GM12878 (cell line): ENCODE data around the gene TRAF3IP1. TPM values are rescaled to one million over a fixed set of nuclear protein-coding genes. Genes with fewer than 3 reads are reported as not detected.

Experiments used
- ATAC-seq: fragments of 200-7000 bp; cut with Tn5 transposase; 3 replicates; pipeline ENCODE4 v1.9.1; 2020; ENCODE audit warnings: mild to moderate bottlenecking, moderate library complexity
- BruUV-seq: library from RNA; stranded (reverse); fragments of 400-500 nt; replicated peaks from 2 replicates; lab custom pipeline; 2021; lab: Mats Ljungman, UMichigan
- CTCF ChIA-PET: fragments of 300-600 bp; sonication (Branson Sonifier 250); formaldehyde crosslinking; extraction: SDS; loops from one replicate; lab custom pipeline; 2021; ENCODE audit warnings: inconsistent platforms; lab: Yijun Ruan, JAX
- POLR2A ChIA-PET: fragments of 350-600 bp; formaldehyde crosslinking; extraction: SDS; loops from one replicate; lab custom pipeline; 2021; ENCODE audit warnings: inconsistent platforms; lab: Charles Lee
- RAD21 ChIA-PET: fragments of 300-600 bp; sonication (Branson Sonifier 250); formaldehyde crosslinking; loops from one replicate; lab custom pipeline; 2023; ENCODE audit warnings: antibody characterized with exemption; ENCODE audit not compliant: unreplicated experiment; lab: Charles Lee
- SMC1A ChIA-PET: fragments of 300-600 bp; sonication (Branson Sonifier 250); formaldehyde crosslinking; loops from one replicate; lab custom pipeline; 2023; ENCODE audit not compliant: unreplicated experiment, uncharacterized antibody; lab: Charles Lee
- DNase-seq: peaks from one replicate; pipeline ENCODE4 v3.0.0-alpha.2; 2011; ENCODE audit warnings: low read depth, low spot score
- FAIRE-seq: peaks from 3 replicates; lab custom pipeline; 2011; peaks lifted over from hg19 to GRCh38; lab: Jason Lieb, UNC
- H2AFZ ChIP-seq: 2 replicates; pipeline ENCODE4 v1.6.0; 2011; ENCODE audit warnings: low read depth, low read length, control low read depth; ENCODE audit not compliant: control insufficient read depth
- H3K27ac ChIP-seq: 2 replicates; pipeline ENCODE4 v1.5.1; 2011; ENCODE audit warnings: control low read depth; ENCODE audit not compliant: control insufficient read depth, insufficient read depth
- H3K27me3 ChIP-seq, 2 experiments: replicated peaks in 1 of 2; 2 replicates each; pipeline versions ENCODE4 v1.6.0 to v1.6.1; 2011; ENCODE audit warnings: low read length in 1 of 2; ENCODE audit not compliant: control insufficient read depth in 2 of 2, insufficient read depth in 2 of 2
- H3K36me3 ChIP-seq, 2 experiments: 2 replicates each; pipeline ENCODE4 v1.5.1; 2011; ENCODE audit warnings: low read length in 1 of 2; ENCODE audit not compliant: control insufficient read depth in 2 of 2, insufficient read depth in 2 of 2
- H3K4me1 ChIP-seq: 2 replicates; pipeline ENCODE4 v1.6.1; 2011; ENCODE audit warnings: mild to moderate bottlenecking, low read length, moderate library complexity, mixed read lengths; ENCODE audit not compliant: control insufficient read depth, insufficient read depth
- H3K4me2 ChIP-seq: 2 replicates; pipeline ENCODE4 v1.6.0; 2011; ENCODE audit warnings: control low read depth; ENCODE audit not compliant: control insufficient read depth, insufficient read depth
- H3K4me3 ChIP-seq: fragments of 200-600 bp; sonication (generic); 2 replicates; pipeline ENCODE4 v1.5.1; 2016
- H3K79me2 ChIP-seq: 2 replicates; pipeline ENCODE4 v1.6.0; 2011; ENCODE audit warnings: low read length; ENCODE audit not compliant: control insufficient read depth, insufficient read depth
- H3K9ac ChIP-seq: 2 replicates; pipeline ENCODE4 v1.8.0; 2011; ENCODE audit warnings: low read length, control low read depth, mixed read lengths; ENCODE audit not compliant: control insufficient read depth, insufficient read depth
- H3K9me3 ChIP-seq: replicated peaks from 3 replicates; pipeline ENCODE4 v1.5.1; 2011; ENCODE audit warnings: mild to moderate bottlenecking, low read length; ENCODE audit not compliant: control insufficient read depth, insufficient read depth
- H4K20me1 ChIP-seq: 2 replicates; pipeline ENCODE4 v1.6.0; 2011; ENCODE audit not compliant: control insufficient read depth, insufficient read depth
- ASH2L ChIP-seq: fragments of 300-600, 200-600 bp; sonication (generic); IDR thresholded peaks from 2 replicates; pipeline ENCODE4 v1.6.1; 2017; ENCODE audit warnings: low read depth, mild to moderate bottlenecking, borderline replicate concordance
- ATF2 ChIP-seq: IDR thresholded peaks from 2 replicates; pipeline ENCODE4 v1.6.1; 2012; ENCODE audit warnings: low read length, inconsistent platforms
- CBFB ChIP-seq: IDR thresholded peaks from 2 replicates; pipeline ENCODE4 v1.6.1; 2016; ENCODE audit warnings: antibody characterized with exemption, low read depth
- CBX3 ChIP-seq: fragments of 200-600 bp; sonication (generic); IDR thresholded peaks from 2 replicates; pipeline ENCODE4 v1.6.1; 2016; ENCODE audit warnings: low read depth, borderline replicate concordance
- CBX5 ChIP-seq: sonication (generic); IDR thresholded peaks from 2 replicates; pipeline ENCODE4 v1.6.1; 2016; ENCODE audit warnings: low read depth, moderate library complexity, mild to moderate bottlenecking, inconsistent platforms
- CHD1 ChIP-seq: IDR thresholded peaks from 2 replicates; pipeline ENCODE4 v1.6.1; 2012; ENCODE audit warnings: low read depth, low read length, improper control_type of control experiment
- DPF2 ChIP-seq: fragments of 450-650 bp; IDR thresholded peaks from 2 replicates; pipeline ENCODE4 v1.6.1; 2017; ENCODE audit warnings: mild to moderate bottlenecking
- EZH2 ChIP-seq: IDR thresholded peaks from 2 replicates; pipeline ENCODE4 v1.6.1; 2012; ENCODE audit warnings: low read depth, mild to moderate bottlenecking, control low read depth, inconsistent platforms, low read length, borderline replicate concordance; ENCODE audit not compliant: control insufficient read depth
- GABPA ChIP-seq: IDR thresholded peaks from 2 replicates; pipeline ENCODE4 v1.6.1; 2014; ENCODE audit warnings: antibody characterized with exemption, low read depth, mild to moderate bottlenecking, inconsistent platforms
- HDGF ChIP-seq: fragments of 450-650 bp; IDR thresholded peaks from 2 replicates; pipeline ENCODE4 v1.6.1; 2016; ENCODE audit warnings: antibody characterized with exemption
- MTA3 ChIP-seq: IDR thresholded peaks from 2 replicates; pipeline ENCODE4 v1.6.1; 2012; ENCODE audit warnings: low read length, inconsistent platforms, borderline replicate concordance
- MYB ChIP-seq: fragments of 150-350 bp; IDR thresholded peaks from 2 replicates; pipeline ENCODE4 v1.6.1; 2014; ENCODE audit warnings: mild to moderate bottlenecking, low read depth, low read length, borderline replicate concordance
- POLR2AphosphoS5 ChIP-seq: IDR thresholded peaks from 2 replicates; pipeline ENCODE4 v1.6.1; 2011; ENCODE audit warnings: mild to moderate bottlenecking, low read length, inconsistent platforms
- RELB ChIP-seq: fragments of 450-650 bp; IDR thresholded peaks from 2 replicates; pipeline ENCODE4 v1.6.1; 2017; ENCODE audit warnings: low read depth, mild to moderate bottlenecking, moderate library complexity
- SIN3A ChIP-seq: IDR thresholded peaks from 2 replicates; pipeline ENCODE4 v1.6.1; 2012; ENCODE audit warnings: low read depth, low read length, improper control_type of control experiment
- SMAD5 ChIP-seq: IDR thresholded peaks from 2 replicates; pipeline ENCODE4 v1.6.1; 2016; ENCODE audit warnings: antibody characterized with exemption, low read depth
- SRF ChIP-seq, 2 experiments: IDR thresholded peaks; 2 replicates each; pipeline ENCODE4 v1.6.1; 2011; ENCODE audit warnings: low read depth in 2 of 2, low read length in 2 of 2, mild to moderate bottlenecking in 1 of 2, moderate library complexity in 1 of 2
- TCF12 ChIP-seq: IDR thresholded peaks from 2 replicates; pipeline ENCODE4 v1.6.1; 2011; ENCODE audit warnings: low read depth, mild to moderate bottlenecking, low read length
- YY1 ChIP-seq: IDR thresholded peaks from 2 replicates; pipeline ENCODE4 v1.6.1; 2011; ENCODE audit warnings: low read depth, mild to moderate bottlenecking, low read length
- ZBTB4 ChIP-seq: fragments of 450-650 bp; formaldehyde crosslinking; IDR thresholded peaks from 2 replicates; pipeline ENCODE4 v1.4.0; 2022; ENCODE audit warnings: mild to moderate bottlenecking, moderate library complexity
- WGBS: methylation state at CpG from one replicate; pipeline ENCODE4 v1.1.6; 2016; ENCODE audit warnings: low lambda C conversion rate; ENCODE audit not compliant: insufficient replicate concordance, insufficient coverage; ENCODE audit errors: missing lambda C conversion rate; 5-methylcytosine and 5-hydroxymethylcytosine counted together
- in situ Hi-C: fragments of 300-500 bp; cut with MboI; formaldehyde crosslinking; loops from 9 replicates; pipeline ENCODE4 v1.14.3; 2018; ENCODE audit warnings: mixed read lengths
- intact Hi-C: fragments of 100-400 bp; cut with micrococcal nuclease; formaldehyde crosslinking; loops from one replicate; pipeline ENCODE4 v1.14.2; 2022; ENCODE audit not compliant: unreplicated experiment
- polyA plus RNA-seq, 11 experiments: library from polyadenylated mRNA; depleted of rRNA in 4 of 11; unstranded in 6 of 11; stranded (reverse) in 5 of 11; fragments of >200 nt; fragmentation: Nextera tagmentation in 4 of 11; fragmentation: Illumina TruSeq in 1 of 11; extraction: Ambion mirVana in 4 of 11; extraction: Trizol in 1 of 11; gene quantifications; 1 replicate in 1 of 11; 2 replicates in 10 of 11; pipeline versions ENCODE4 v1.2.1 to v1.2.3, GENCODE V29; 2011 to 2016; ENCODE audit warnings: inconsistent platforms in 2 of 11, missing spikeins in 2 of 11, low read depth in 1 of 11
- total RNA-seq, 4 experiments: library from RNA; depleted of rRNA in 3 of 4; stranded (reverse); fragments of >200 nt in 3 of 4; fragmentation: Illumina TruSeq in 1 of 4; extraction: Trizol in 1 of 4; gene quantifications; 2 replicates each; pipeline versions ENCODE4 v1.2.1 to v1.2.3, GENCODE V29; 2013 to 2021

TRAF3IP1 gene
- total and polyA plus RNA-seq, 10 of the 15 experiments (the other 5 are each of a cell fraction or from before 2014, with no cell fraction given) = 1.6 to 7.5 (median 3.6) TPM

GRCh38 chr2:238418196-238418998 is 98.1 kb downstream of the TRAF3IP1 start:
- H3K9ac ChIP-seq = no peak overlapping the region

More at GRCh38 chr2:238418196-238418998, 98.1 kb downstream of the TRAF3IP1 start:
- Histone ChIP-seq H3K27ac (no peak overlapping the region), H2AFZ (no peak overlapping the region), H3K4me3 (no peak overlapping the region), H3K27me3 (no peaks in the 10 kb centered on the region), H3K4me1 (no peaks in the 10 kb centered on the region), H4K20me1 (no peaks in the 10 kb centered on the region), H3K79me2 (no peaks in the 10 kb centered on the region), H3K36me3 (no peaks in the 10 kb centered on the region; a peak in 1 of 4 replicates), H3K4me2 (no peak overlapping the region), H3K9me3 (peaks cover 2% of the 10 kb centered on the region; the same call in 2 of the 3 replicates)
- RAD21 ChIA-PET = no interaction called here
- no peak for TF ChIP-seq CHD1
- no peak for TF ChIP-seq YY1
- TF ChIP-seq CBFB = no peak
- no peak for TF ChIP-seq MYB
- TF ChIP-seq EZH2 = no peak
- no peak for TF ChIP-seq HDGF
- no peak for TF ChIP-seq POLR2AphosphoS5
- no peak for TF ChIP-seq GABPA
- no peak for TF ChIP-seq CBX3
- no peak for TF ChIP-seq SRF (IDR thresholded peaks at IDR 0.05; ENCODE audit: low read depth in 2 of 2, low read length in 2 of 2)
- no peak for TF ChIP-seq ZBTB4 (CRISPR knock-in tag)
- TF ChIP-seq TCF12 = no peak
- TF ChIP-seq SMAD5 = no peak
- no peak for TF ChIP-seq DPF2
- TF ChIP-seq ATF2 = no peak
- no peak for TF ChIP-seq CBX5
- TF ChIP-seq RELB = no peak
- TF ChIP-seq ASH2L = no peak
- TF ChIP-seq MTA3 = no peak
- no peak for TF ChIP-seq SIN3A
- intact Hi-C loops (no loop called here), in situ Hi-C loops (no loop called here)
- 37% methylated on average over 5 of the region's 6 CpGs for WGBS
- no TSS peak for BruUV-seq
- CTCF ChIA-PET = no interaction called here
- POLR2A ChIA-PET = no interaction called here
- SMC1A ChIA-PET = no interaction called here
- FAIRE-seq (no peak), DNase-seq (no peak), ATAC-seq (no peak)
